Measurements from ENCODE around the gene MACC1.

GRCh38 chr7:20236790-20237189 is 19.6 kb upstream of the MACC1 start:
- no peak for TF ChIP-seq CTCF (conservative IDR thresholded peaks at IDR 0.05)
- TF ChIP-seq ZFX (IDR thresholded peaks at IDR 0.05), result no peak

All from C4-2B (cell line).